SK-N-SH treated with all-trans-retinoic acid at 6 μM for 48 hours (cell line): ENCODE results near the gene ESRRA.

Source experiments
- CSDC2 ChIP-seq: fragments of 250-450 bp; sonication (Bioruptor Pico); IDR thresholded peaks from 2 replicates; pipeline ENCODE4 v1.5.0; 2020; ENCODE audit warnings: mild to moderate bottlenecking, moderate library complexity
- OSR1 ChIP-seq: fragments of 250-450 bp; sonication (Bioruptor Pico); IDR thresholded peaks from 2 replicates; pipeline ENCODE4 v1.8.0; 2022; ENCODE audit warnings: moderate library complexity, mild to moderate bottlenecking, inconsistent platforms
- RARB ChIP-seq: fragments of 250-450 bp; sonication (Bioruptor Pico); IDR thresholded peaks from 2 replicates; pipeline ENCODE4 v1.8.0; 2021; ENCODE audit warnings: mild to moderate bottlenecking, moderate library complexity
- TOX ChIP-seq: fragments of 250-450 bp; sonication (Bioruptor Pico); IDR thresholded peaks from 2 replicates; pipeline ENCODE4 v1.8.0; 2021; ENCODE audit warnings: mild to moderate bottlenecking, moderate library complexity, borderline replicate concordance
- ZC3H10 ChIP-seq: fragments of 250-450 bp; sonication (Bioruptor Pico); IDR thresholded peaks from 2 replicates; pipeline ENCODE4 v1.5.1; 2021; ENCODE audit warnings: mild to moderate bottlenecking, moderate library complexity
- ZFP3 ChIP-seq: fragments of 250-450 bp; sonication (Bioruptor Pico); IDR thresholded peaks from 2 replicates; pipeline ENCODE4 v1.5.0; 2020; ENCODE audit warnings: mild to moderate bottlenecking, moderate library complexity
- ZFP30 ChIP-seq: fragments of 450-650 bp; formaldehyde crosslinking; IDR thresholded peaks from 2 replicates; pipeline ENCODE4 v1.5.0; 2022; ENCODE audit warnings: mild to moderate bottlenecking, moderate library complexity
- ZNF565 ChIP-seq: fragments of 450-650 bp; formaldehyde crosslinking; conservative IDR thresholded peaks from 2 replicates; pipeline ENCODE4 v1.5.0; 2020; ENCODE audit warnings: low read depth, mild to moderate bottlenecking, moderate library complexity
- ZNF70 ChIP-seq: fragments of 450-650 bp; formaldehyde crosslinking; IDR thresholded peaks from 2 replicates; pipeline ENCODE4 v1.5.0; 2020; ENCODE audit warnings: mild to moderate bottlenecking, moderate library complexity
- TF ChIP-seq, protein P1 (sequence below): fragments of 250-450 bp; sonication (Bioruptor Pico); IDR thresholded peaks from 2 replicates; pipeline ENCODE4 v1.8.0; 2020; ENCODE audit warnings: mild to moderate bottlenecking, moderate library complexity, borderline replicate concordance
- TF ChIP-seq, protein P2 (sequence below): fragments of 250-450 bp; sonication (Bioruptor Pico); IDR thresholded peaks from 2 replicates; pipeline ENCODE4 v1.5.1; 2020; ENCODE audit warnings: low read depth, mild to moderate bottlenecking, moderate library complexity
- TF ChIP-seq, protein P3 (sequence below): fragments of 250-450 bp; sonication (Bioruptor Pico); IDR thresholded peaks from 2 replicates; pipeline ENCODE4 v1.5.0; 2020; ENCODE audit warnings: mild to moderate bottlenecking, moderate library complexity

- TF ChIP-seq TOX (CRISPR knock-in tag) (no peak), CSDC2 (CRISPR knock-in tag) (no peak), ZFP3 (CRISPR knock-in tag) (no peak), ZNF565 (CRISPR knock-in tag) (no peak), RARB (CRISPR knock-in tag) (no peak), OSR1 (CRISPR knock-in tag) (no peak), ZNF70 (CRISPR knock-in tag) (peak; percentile 87), ZFP30 (no peak), ZC3H10 (CRISPR knock-in tag) (no peak)
- TF ChIP-seq, protein P1, sequence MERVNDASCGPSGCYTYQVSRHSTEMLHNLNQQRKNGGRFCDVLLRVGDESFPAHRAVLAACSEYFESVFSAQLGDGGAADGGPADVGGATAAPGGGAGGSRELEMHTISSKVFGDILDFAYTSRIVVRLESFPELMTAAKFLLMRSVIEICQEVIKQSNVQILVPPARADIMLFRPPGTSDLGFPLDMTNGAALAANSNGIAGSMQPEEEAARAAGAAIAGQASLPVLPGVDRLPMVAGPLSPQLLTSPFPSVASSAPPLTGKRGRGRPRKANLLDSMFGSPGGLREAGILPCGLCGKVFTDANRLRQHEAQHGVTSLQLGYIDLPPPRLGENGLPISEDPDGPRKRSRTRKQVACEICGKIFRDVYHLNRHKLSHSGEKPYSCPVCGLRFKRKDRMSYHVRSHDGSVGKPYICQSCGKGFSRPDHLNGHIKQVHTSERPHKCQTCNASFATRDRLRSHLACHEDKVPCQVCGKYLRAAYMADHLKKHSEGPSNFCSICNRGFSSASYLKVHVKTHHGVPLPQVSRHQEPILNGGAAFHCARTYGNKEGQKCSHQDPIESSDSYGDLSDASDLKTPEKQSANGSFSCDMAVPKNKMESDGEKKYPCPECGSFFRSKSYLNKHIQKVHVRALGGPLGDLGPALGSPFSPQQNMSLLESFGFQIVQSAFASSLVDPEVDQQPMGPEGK = no peak
- TF ChIP-seq, protein P2, sequence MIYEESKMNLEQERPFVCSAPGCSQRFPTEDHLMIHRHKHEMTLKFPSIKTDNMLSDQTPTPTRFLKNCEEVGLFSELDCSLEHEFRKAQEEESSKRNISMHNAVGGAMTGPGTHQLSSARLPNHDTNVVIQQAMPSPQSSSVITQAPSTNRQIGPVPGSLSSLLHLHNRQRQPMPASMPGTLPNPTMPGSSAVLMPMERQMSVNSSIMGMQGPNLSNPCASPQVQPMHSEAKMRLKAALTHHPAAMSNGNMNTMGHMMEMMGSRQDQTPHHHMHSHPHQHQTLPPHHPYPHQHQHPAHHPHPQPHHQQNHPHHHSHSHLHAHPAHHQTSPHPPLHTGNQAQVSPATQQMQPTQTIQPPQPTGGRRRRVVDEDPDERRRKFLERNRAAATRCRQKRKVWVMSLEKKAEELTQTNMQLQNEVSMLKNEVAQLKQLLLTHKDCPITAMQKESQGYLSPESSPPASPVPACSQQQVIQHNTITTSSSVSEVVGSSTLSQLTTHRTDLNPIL (CRISPR knock-in tag) = no peak
- TF ChIP-seq, protein P3, sequence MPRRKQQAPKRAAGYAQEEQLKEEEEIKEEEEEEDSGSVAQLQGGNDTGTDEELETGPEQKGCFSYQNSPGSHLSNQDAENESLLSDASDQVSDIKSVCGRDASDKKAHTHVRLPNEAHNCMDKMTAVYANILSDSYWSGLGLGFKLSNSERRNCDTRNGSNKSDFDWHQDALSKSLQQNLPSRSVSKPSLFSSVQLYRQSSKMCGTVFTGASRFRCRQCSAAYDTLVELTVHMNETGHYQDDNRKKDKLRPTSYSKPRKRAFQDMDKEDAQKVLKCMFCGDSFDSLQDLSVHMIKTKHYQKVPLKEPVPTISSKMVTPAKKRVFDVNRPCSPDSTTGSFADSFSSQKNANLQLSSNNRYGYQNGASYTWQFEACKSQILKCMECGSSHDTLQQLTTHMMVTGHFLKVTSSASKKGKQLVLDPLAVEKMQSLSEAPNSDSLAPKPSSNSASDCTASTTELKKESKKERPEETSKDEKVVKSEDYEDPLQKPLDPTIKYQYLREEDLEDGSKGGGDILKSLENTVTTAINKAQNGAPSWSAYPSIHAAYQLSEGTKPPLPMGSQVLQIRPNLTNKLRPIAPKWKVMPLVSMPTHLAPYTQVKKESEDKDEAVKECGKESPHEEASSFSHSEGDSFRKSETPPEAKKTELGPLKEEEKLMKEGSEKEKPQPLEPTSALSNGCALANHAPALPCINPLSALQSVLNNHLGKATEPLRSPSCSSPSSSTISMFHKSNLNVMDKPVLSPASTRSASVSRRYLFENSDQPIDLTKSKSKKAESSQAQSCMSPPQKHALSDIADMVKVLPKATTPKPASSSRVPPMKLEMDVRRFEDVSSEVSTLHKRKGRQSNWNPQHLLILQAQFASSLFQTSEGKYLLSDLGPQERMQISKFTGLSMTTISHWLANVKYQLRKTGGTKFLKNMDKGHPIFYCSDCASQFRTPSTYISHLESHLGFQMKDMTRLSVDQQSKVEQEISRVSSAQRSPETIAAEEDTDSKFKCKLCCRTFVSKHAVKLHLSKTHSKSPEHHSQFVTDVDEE (CRISPR knock-in tag) = no peak
These were observed 34.0 kb downstream of the ESRRA start for GRCh38 chr11:64339286-64339685.
